GM15510 (cell line): ENCODE measurements around the gene TICRR.

ENCODE experiments used
- POLR2A ChIP-seq: IDR thresholded peaks from 3 replicates; pipeline ENCODE4 v1.6.1; 2011; ENCODE audit warnings: borderline replicate concordance; ENCODE audit not compliant: insufficient read length; ENCODE audit errors: extremely low read depth

TICRR gene

GRCh38 chr15:89632563-89633430, 57.5 kb downstream of the TICRR start:
- TF ChIP-seq POLR2A = no peak

- TF ChIP-seq POLR2A = no peak
Observed at GRCh38 chr15:89633585-89633984, 58.3 kb downstream of the TICRR start.

GRCh38 chr15:89640245-89640644, 65.0 kb downstream of the TICRR start:
- no peak for TF ChIP-seq POLR2A

GRCh38 chr15:89641053-89641452, 65.8 kb downstream of the TICRR start:
- TF ChIP-seq POLR2A = no peak

- TF ChIP-seq POLR2A = no peak
Observed at GRCh38 chr15:89642106-89642505, 66.8 kb downstream of the TICRR start.

- TF ChIP-seq POLR2A = no peak
Observed at GRCh38 chr15:89645680-89646079, 70.4 kb downstream of the TICRR start.

GRCh38 chr15:89646416-89647141, 71.3 kb downstream of the TICRR start:
- TF ChIP-seq POLR2A = no peak

- no peak for TF ChIP-seq POLR2A
Observed at GRCh38 chr15:89647191-89647851, 72.1 kb downstream of the TICRR start.

GRCh38 chr15:89648106-89649012, 73.1 kb downstream of the TICRR start:
- TF ChIP-seq POLR2A = no peak

GRCh38 chr15:89649013-89649625, 73.8 kb downstream of the TICRR start:
- TF ChIP-seq POLR2A = no peak

- no peak for TF ChIP-seq POLR2A
Observed at GRCh38 chr15:89649716-89650115, 74.4 kb downstream of the TICRR start.

- TF ChIP-seq POLR2A = no peak
Observed at GRCh38 chr15:89652131-89652530, 76.9 kb downstream of the TICRR start.

GRCh38 chr15:89652666-89653065, 77.4 kb downstream of the TICRR start:
- TF ChIP-seq POLR2A = no peak

GRCh38 chr15:89653578-89653977, 78.3 kb downstream of the TICRR start:
- no peak for TF ChIP-seq POLR2A
